ACC112 (cell line): ENCODE results near the gene NUP188.

Experiments
- H2AFZ ChIP-seq: fragments of 200-600 bp; sonication (generic); one replicate; pipeline ENCODE4 v1.6.0; 2017; ENCODE audit warnings: antibody characterized with exemption, low read length; ENCODE audit not compliant: unreplicated experiment
- H3K27ac ChIP-seq: fragments of 200-600 bp; sonication (generic); 2 replicates; pipeline ENCODE4 v1.5.1; 2014; ENCODE audit warnings: low read depth, mild to moderate bottlenecking, antibody characterized with exemption, low read length, moderate library complexity
- H3K27me3 ChIP-seq: fragments of 200-600 bp; sonication (generic); 2 replicates; pipeline ENCODE4 v1.6.1; 2014; ENCODE audit warnings: mild to moderate bottlenecking, antibody characterized with exemption, low read length, moderate library complexity, mixed read lengths; ENCODE audit not compliant: insufficient read depth
- H3K36me3 ChIP-seq: fragments of 200-600 bp; sonication (generic); 2 replicates; pipeline ENCODE4 v1.6.1; 2016; ENCODE audit warnings: mild to moderate bottlenecking, antibody characterized with exemption, low read length, moderate library complexity, mixed read lengths; ENCODE audit not compliant: insufficient read depth
- H3K4me1 ChIP-seq: fragments of 200-600 bp; sonication (generic); one replicate; pipeline ENCODE4 v1.6.1; 2016; ENCODE audit warnings: low read length, mixed read lengths; ENCODE audit not compliant: insufficient read depth, unreplicated experiment, control insufficient read depth
- H3K4me3 ChIP-seq: fragments of 200-600 bp; sonication (generic); 2 replicates; pipeline ENCODE4 v1.5.1; 2014; ENCODE audit warnings: mild to moderate bottlenecking, low read depth, low read length
- H3K79me2 ChIP-seq: fragments of 200-600 bp; sonication (generic); one replicate; pipeline ENCODE4 v1.6.0; 2016; ENCODE audit warnings: low read length; ENCODE audit not compliant: control insufficient read depth, unreplicated experiment, insufficient read depth

NUP188 gene

DNA sequence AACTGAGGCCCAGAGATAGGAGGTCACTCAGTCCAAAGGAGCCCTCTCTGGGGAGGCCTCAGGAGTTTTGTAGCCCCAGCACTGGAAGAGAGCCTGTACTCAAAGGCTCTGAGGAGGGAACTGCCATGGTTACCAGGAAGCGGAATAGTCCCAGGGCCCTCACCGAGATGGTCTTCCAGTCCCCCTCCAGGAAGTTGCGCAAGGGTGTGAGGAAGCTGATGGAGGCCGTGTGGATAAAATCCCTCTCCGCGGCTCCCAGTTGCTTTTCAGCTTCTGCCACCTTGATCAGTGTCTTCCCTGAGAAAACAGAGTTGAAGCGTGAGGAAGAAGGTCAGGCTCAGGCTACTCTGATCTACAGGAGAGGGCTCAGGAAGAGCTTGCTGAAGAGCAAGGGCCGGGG lies 67.1 kb downstream of the NUP188 start:
- no peak overlapping the region for H2AFZ ChIP-seq
- H3K4me1 ChIP-seq = no peaks in the 10 kb centered on the region
- no peak overlapping the region for H3K4me3 ChIP-seq
- H3K79me2 ChIP-seq = no peaks in the 10 kb centered on the region
- H3K27me3 ChIP-seq = no peaks in the 10 kb centered on the region
- no peaks in the 10 kb centered on the region for H3K36me3 ChIP-seq
- no peak overlapping the region for H3K27ac ChIP-seq

DNA sequence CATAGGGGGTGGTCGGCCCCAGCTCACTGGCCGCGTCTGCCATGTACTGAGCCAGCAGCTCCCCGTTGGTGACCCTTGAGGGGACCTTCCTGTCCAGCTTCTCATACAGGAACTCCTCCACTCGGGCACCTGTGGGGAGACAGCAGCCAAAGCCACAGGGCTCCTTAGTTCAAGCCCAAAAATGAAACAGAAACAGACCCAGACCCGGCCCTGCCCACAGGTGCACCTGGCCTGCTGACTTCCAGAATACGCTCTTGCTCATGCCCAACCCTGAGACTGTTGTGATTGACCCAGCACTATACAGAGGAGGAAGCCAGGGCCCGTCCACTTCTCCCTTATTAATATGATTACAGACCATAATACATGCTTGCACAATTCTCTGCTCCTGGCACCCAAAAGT lies 73.6 kb downstream of the NUP188 start:
- H2AFZ ChIP-seq = no peak overlapping the region

DNA sequence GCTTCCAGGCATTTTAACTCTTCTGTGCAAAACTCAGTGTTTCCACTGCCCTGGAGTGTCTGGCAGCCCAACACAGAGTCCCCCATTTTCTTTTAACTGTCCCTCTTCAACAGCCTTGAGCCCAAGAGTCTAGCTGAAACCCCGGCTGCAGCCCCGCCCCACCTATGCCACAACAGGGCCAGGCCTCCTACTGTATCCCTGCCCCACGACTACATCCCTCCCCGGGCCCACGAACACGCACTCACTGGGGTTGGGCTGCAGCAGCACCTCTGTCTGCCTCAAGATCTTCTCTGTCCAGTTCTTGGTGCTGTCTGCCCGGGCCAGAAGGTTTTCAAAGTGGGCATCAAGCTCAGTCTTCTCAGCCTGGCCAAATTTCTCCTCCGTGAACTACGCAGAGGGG lies 74.5 kb downstream of the NUP188 start:
- no peaks in the 10 kb centered on the region for H3K36me3 ChIP-seq
- no peak overlapping the region for H3K27ac ChIP-seq
- H3K27me3 ChIP-seq = no peaks in the 10 kb centered on the region
- H3K4me3 ChIP-seq = no peak overlapping the region
- H3K79me2 ChIP-seq = peaks cover 9% of the 10 kb centered on the region
- peaks cover 12% of the 10 kb centered on the region for H3K4me1 ChIP-seq
- no peak overlapping the region for H2AFZ ChIP-seq

More for the DNA sequence above, 73.6 kb downstream of the NUP188 start:
- Histone ChIP-seq H3K4me3 (no peak overlapping the region), H3K36me3 (no peaks in the 10 kb centered on the region), H3K27ac (no peak overlapping the region), H3K79me2 (peaks cover 5% of the 10 kb centered on the region), H3K4me1 (peaks cover 6% of the 10 kb centered on the region), H3K27me3 (no peaks in the 10 kb centered on the region)

DNA sequence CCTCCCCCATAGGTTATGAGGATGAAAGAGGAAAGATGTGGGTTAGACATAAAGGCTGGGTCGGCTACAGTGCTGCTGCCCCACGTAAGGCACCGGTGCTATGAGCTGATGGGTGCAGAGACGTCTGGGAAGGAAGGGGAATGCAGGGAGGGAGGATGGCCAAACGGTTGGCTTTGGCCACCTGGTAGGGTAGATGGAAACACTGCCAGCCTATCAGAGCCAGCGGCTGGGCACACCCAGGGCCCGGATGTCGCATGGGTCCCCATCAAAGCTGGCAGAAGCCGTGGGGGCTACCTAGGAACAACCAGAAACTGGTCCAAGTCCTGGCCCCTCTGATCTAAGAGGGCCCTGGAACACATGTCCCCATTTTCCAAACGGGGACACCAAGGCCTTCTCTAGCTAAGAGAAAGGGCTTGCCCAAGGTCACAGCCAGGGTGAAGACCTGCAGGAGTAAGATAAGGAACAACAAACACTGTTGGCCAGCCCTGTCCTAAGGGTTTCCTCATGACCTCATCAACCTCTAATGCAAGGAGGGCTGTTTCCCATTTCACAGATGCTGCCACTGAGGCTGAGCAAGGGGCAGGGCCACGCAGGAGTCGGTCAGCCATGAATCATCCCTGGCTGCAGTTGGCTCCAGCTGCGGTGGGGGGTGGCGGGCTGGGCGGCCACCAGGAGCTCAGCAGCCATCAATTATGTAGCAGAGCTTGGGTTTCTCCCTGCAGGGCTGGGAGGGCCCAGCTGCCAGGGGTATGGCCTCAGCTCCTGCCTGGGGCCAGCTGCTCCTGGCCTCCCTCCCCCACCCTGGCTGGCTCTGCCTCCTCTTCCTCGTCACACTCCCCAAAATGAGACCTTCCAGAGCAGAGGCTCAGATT lies 75.8 kb downstream of the NUP188 start:
- H3K79me2 ChIP-seq = peaks cover 16% of the 10 kb centered on the region
- H3K4me1 ChIP-seq = peaks cover 16% of the 10 kb centered on the region

DNA sequence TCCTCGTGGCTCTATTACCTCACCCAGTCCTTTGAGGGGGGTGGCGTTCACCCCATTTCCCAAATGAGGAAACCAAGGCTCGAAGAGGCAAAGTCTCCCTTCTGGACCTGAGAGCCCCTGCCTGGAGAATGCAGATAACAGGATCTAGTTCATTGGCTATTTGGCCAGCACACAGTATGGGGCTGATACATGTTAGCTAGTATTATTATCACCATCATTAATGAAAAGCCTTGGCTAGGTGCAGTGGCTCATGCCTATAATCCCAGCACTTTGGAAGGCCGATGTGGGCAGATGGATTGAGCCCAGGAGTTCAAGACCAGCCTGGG lies 76.4 kb downstream of the NUP188 start:
- peaks cover 16% of the 10 kb centered on the region for H3K4me1 ChIP-seq
- H3K27ac ChIP-seq = no peak overlapping the region
- no peaks in the 10 kb centered on the region for H3K36me3 ChIP-seq
- H3K79me2 ChIP-seq = peaks cover 16% of the 10 kb centered on the region
- H3K27me3 ChIP-seq = no peaks in the 10 kb centered on the region
- no peak overlapping the region for H3K4me3 ChIP-seq
- no peak overlapping the region for H2AFZ ChIP-seq

More for the DNA sequence above, 75.8 kb downstream of the NUP188 start:
- Histone ChIP-seq H3K27me3 (no peaks in the 10 kb centered on the region), H3K4me3 (no peak overlapping the region), H2AFZ (no peak overlapping the region), H3K27ac (no peak overlapping the region), H3K36me3 (no peaks in the 10 kb centered on the region)

DNA sequence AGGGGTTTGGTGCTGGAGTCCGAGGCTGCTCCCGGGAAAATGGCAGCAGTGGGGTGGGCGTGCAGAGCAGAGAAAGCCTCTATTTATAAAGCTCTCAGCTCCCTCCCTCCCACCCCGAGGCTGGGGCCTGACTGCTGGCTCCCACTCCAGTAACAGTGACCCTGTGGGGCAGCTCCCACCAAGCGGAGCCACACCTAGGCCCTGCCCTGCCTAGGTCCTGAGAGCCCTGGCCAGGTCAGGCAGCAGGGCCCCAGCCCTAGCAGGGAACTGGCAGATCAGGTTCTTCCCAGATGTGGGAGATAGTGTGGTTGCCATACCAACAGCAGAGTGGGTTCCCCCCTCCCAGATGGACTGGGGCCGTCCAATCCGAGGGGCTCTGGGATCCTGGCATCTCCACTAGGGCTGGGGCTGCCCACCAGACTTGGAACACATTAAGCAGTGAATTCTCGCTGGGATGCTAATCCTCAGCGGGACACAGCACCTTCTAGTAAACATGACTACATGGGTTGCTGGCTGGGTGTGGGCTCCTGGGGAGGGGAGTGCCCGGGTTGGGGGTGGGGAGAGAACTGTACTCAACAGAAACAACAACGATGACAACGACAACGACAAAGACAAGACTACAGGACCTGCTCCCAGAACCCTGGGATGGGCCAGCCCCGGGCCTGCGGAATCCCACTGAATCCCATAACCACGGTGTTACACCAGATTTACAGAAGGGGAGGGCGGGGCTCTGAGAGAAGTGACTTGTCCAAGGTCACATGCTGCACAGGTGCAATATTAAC lies 79.1 kb downstream of the NUP188 start:
- Histone ChIP-seq H2AFZ (no peak overlapping the region), H3K27ac (no peak overlapping the region), H3K4me3 (peak overlapping the region; percentile 95), H3K36me3 (no peaks in the 10 kb centered on the region), H3K4me1 (peaks cover 16% of the 10 kb centered on the region), H3K79me2 (peaks cover 16% of the 10 kb centered on the region), H3K27me3 (no peaks in the 10 kb centered on the region)

DNA sequence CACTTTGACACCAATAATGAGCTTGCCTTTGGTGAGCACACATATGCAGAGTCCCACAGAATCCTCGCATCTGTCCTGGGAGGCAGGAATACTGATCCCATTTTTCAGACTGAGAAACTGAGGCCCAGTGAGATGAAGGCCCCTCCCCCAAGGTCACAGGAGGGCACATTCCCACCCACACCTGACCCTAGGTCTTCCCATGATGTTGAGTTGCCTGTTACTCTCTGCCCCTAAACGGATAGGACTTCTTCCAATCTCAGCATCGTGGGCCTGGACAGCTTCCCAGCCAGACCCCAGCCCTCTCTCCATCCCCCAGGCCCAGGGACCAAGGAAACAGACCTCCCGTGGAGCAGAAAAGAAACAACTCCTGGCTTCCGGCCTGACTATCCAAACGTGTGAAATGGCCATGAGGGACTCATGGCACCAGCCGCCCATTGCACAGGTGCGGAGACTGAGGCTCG lies 79.8 kb downstream of the NUP188 start:
- Histone ChIP-seq H3K36me3 (no peaks in the 10 kb centered on the region), H3K27me3 (no peaks in the 10 kb centered on the region), H3K4me3 (peak overlapping the region; percentile 95), H2AFZ (peak overlapping the region; percentile 85), H3K79me2 (peaks cover 16% of the 10 kb centered on the region), H3K4me1 (peaks cover 16% of the 10 kb centered on the region), H3K27ac (no peak overlapping the region)

DNA sequence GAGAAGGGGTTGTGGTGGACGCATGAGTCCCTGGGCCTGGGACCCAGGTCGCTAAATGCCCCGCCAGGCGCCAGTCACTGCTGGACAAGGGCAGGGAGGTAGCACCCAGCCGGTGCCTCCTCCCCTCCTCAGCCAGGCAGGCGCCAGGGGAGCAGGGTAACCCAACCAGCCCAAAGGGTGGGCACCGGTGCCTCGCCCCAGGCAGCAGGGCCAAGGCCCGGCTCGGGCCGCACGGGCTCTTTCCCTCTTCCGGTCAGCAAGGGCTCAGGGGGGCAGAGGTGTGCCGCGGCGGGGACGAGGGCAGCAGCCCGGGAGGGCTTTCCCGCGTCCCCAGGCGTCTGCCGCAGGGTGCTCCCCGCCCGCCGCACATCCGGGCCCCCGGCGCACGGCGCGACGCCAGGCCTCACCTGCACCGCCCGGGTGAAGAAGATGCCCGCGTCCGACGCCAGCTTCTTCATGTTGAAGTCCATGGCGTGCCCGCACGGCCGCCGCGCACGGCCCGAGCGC lies 80.2 kb downstream of the NUP188 start:
- no peaks in the 10 kb centered on the region for H3K36me3 ChIP-seq
- H2AFZ ChIP-seq = peak overlapping the region; percentile 85
- H3K79me2 ChIP-seq = peaks cover 16% of the 10 kb centered on the region
- H3K27ac ChIP-seq = no peak overlapping the region
- no peaks in the 10 kb centered on the region for H3K27me3 ChIP-seq
- H3K4me3 ChIP-seq = peak overlapping the region; percentile 95
- peaks cover 16% of the 10 kb centered on the region for H3K4me1 ChIP-seq

DNA sequence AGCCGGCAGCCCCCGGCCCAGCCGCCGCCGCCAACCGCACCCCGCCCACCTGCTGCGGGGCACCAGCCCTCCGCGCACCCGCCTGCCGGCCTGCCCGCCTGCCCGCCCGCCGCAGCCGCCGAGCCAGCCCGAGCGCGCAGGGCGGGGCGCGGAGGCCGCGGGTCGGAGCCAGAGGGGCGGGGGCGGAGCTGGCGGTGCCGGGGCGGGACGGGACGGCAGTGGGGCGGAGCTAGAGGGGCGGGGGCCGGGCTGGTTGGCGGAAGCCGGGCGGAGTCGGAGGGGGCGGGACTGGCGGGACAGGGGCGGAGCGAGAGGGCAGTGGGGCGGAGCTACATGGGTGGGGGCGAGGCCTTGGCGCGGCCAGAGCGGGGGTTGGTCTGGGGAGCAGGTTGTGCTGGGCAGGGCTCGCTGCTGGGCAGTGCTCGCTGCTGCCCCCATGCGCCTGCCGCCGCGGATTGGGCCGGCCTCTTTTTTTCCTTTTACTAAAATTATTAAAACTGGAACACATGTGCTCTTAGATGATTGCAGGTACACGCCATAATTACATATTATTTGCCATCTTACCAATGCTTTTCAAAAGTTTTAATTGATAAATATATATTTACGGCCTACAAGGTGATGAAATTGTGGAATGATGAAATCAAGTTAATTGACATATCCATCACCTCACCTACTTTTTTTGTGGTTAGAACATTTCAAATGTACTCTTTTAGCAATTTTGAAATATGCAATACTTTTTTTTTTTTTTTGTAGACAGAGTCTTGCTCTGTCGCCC lies 80.9 kb downstream of the NUP188 start, which contains the start of gene SH3GLB2:
Gene SH3GLB2, minus strand, starts transcription at position 140 of the 775 bp plus-strand sequence. CDS start 177 bp downstream, outside the sequence.
- Histone ChIP-seq H3K4me3 (peak within 1 kb of the TSS; percentile 95), H3K79me2 (peaks cover 10% of the 10 kb centered on the region), H3K36me3 (no peaks in the 10 kb centered on the region), H3K27me3 (no peaks in the 10 kb centered on the region), H3K4me1 (peaks cover 16% of the 10 kb centered on the region), H2AFZ (peak within 1 kb of the TSS; percentile 85), H3K27ac (no peak within 1 kb of the TSS)

DNA sequence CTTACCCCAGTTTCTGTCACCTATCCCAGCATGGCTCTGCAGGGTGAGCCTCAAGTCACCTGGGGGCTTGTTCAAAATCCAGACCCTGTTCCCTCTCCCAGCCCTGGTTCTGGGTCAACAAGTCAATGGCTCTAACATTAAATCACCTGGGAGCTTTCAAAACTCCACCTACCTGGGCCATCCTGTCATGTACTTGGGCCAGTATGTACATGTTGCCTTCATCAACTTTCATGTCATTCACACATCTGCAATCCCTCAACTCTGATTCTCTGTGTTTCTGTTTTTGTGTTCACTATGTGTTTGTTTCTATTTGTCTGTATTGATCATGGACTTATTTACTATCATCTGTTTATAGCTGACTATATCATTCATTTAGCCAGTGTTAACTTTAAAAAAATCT lies 82.7 kb downstream of the NUP188 start:
- Histone ChIP-seq H3K27ac (no peak overlapping the region), H2AFZ (no peak overlapping the region), H3K4me1 (peaks cover 10% of the 10 kb centered on the region), H3K36me3 (no peaks in the 10 kb centered on the region), H3K27me3 (no peaks in the 10 kb centered on the region), H3K4me3 (no peak overlapping the region), H3K79me2 (peaks cover 10% of the 10 kb centered on the region)
